Measurements from ENCODE around the gene EXOC2.

EXOC2 gene

DNA sequence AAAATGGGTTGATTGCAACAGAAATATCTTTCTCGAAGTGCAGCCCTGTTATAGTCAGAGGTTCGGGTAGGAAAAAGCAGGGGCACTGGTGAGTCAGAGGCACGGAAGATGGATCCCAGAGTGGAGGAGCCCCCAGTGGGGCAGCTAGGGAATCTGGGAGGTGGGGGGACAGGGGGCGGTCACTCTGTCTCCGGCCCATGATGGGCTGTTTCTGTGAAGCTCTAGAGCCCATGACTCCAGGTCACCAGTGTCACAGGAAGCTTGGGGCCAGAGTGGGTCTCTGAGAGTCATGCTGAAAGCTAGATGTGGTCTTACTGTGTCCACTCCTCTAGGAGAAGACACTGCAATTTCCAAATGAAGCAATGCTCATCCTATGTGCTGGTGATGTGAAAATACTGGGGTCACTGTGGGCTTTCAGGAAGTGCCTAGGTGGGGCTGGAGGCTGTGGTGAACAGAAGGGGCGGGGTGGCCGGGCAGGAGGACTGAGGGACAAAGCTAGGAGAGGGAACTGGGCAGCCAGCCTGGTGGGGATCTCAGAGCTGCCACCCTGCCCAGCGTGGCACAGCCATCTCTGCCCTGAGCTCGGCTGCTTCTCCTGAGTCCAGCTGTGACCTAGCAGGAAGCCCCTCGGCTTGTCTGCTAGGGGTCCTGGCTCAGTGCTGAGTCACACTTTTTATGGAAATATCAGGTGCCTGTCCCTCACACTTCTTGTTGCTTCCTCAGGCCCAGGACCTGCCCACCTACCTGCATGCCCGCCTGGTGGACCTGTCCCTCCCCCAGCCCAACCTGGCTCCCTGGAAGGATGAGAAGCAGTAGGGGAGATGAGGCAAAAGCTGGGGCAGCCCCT is 247.1 kb downstream of the EXOC2 start:
- intact Hi-C loops (cut with DNase I), result no loop called here

DNA sequence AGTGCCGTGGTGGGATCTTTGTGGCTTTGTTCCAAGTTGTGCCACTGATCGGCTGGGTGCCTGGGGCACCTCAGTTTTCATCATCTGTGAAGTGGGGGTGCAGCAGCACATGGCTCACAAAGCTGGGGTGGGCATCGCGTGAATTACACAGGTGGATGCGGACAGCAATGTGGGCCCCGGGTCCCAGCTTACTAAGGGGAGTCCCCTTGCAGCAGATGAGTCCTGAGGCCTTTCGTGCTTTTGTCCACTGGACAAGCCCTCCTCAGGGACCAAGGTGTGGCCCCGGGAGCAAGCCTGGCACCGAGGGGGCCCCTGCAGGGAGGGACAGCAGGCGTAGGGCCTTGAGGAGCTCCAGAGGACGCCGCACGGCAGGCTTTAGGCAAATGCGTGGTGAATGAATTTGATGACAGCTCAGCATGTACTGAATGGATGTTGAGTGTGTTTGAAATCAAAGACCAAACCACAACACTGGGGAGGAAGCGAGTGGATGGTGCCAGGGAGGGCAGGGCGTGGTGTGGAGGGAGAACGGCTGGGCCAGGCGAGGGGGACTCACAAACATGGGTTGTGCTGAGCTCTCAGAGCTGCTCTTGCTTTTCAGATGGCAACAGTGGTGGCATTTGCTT is 248.2 kb downstream of the EXOC2 start:
- DNase-seq, result peak in 1 of 42 donors; percentile 33
- intact Hi-C loops (cut with DNase I), result no loop called here

More for the DNA sequence above, 247.1 kb downstream of the EXOC2 start:
- peak in 5 of 42 donors; percentile 3 to 26 (median 16) for DNase-seq

- intact Hi-C loops (cut with DNase I), result no loop called here
- DNase-seq, result peak in 1 of 42 donors; percentile 34
Observed at GRCh38 chr6:443621-444159, 249.2 kb downstream of the EXOC2 start.

GRCh38 chr6:441126-441920 is 251.6 kb downstream of the EXOC2 start:
- DNase-seq, result peak in 1 of 42 donors; percentile 23
- intact Hi-C loops (cut with DNase I), result no loop called here

DNA sequence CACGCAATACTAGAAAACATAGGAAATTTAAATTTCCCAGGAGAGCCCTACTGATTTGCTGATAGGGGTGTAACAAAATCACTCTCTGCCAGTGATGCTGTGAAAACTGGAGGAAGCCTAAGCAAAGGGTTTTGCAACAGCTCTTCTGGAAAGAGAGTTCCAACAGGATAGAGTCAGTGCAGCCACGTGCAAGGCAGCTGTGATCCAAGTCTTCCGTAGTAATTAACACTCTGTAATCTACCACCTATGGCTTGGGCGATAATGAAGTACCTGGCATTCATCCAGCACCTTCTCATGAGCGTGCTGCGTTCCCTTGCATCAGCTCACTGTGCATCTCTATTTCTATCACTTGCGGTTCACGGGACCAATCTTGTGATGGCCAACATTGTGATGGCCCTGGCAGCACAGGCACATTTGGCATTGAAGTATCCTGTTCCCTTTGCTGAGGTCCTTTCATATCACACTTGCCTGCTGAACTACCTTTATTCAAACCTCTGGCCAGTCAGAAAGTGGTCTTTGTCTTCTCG is 253.2 kb downstream of the EXOC2 start:
- DNase-seq, result no peak
- intact Hi-C loops (cut with DNase I), result no loop called here

DNA sequence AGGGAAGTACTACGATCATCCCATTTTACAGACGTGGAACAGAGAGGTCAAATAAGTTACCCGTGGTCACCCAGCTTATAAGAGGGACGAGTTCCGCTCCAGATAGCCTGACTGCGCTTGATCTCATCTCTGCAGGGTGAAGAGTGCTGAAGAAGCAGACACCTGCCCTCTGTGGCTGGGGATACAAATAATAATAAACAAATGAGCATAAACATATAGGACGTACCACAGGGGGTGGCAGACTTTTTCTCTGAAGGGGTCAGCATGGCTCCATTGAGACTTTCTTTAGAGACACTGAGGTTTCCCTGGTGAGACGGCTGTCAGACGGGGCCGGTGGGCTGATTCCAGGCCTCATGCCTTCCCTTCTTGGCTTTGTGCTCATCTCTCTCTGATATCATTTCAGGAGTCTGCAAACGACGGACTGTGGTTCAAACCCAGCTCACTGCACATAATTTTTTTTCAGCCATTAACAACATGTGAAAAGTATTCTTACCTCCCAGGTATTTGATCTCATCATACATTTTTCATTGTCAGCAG is 254.2 kb downstream of the EXOC2 start:
- intact Hi-C loops (cut with DNase I), result no loop called here
- DNase-seq, result no peak

DNA sequence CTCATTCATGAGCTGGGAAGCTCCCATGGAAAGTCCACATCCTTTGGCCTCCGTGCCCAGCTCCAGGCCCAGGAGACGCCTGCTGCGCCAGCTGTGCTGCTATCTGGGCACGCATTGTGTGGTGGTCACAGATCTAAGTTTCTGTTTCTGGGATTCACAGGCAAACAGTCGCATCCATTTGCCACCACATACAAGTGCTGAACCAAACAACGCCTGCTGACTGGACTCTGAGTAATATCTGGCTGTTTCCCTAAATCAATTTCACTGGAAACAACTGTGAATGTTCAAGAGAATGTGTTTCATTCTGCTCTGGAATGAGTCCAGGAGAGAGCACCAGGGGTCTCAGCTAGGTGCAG is 255.9 kb downstream of the EXOC2 start:
- peak in 11 of 42 donors; percentile 8 to 46 (median 17) for DNase-seq
- intact Hi-C loops (cut with DNase I), result no loop called here

DNA sequence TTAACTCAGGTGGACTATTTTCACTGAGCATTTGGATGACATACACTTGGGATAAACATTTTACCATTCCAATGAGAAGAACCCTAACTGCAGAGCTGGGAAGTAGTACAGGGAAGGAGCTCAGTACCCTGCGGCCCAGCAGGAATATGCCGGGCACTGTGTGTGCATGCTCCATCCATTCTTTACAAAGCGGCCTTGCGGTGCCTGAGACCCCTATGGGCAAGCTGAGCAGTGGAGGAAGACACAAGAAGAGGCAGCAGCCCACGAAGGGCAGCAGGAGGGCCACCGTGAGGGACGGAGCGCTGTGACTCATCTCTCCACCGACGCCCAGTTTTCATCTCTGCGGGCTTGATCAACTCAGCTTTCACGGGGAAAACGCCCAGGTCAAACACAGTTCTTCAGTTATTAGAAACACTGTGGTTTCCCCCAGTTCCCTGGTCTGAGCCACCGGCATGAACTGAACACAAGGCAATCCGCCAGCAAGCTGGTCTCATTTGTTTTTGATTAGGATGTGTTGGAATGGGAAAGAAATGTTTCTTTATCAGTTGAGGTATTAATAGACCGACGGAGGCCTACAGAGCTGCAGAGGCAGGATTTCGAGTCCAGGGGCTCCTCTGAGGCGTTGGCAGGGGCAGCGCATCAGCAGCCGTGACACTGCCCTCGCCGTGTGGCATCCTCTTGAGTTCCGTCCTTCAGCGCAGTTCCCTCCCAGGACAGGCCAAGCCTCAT is 256.5 kb downstream of the EXOC2 start:
- DNase-seq, result no peak
- intact Hi-C loops (cut with DNase I), result no loop called here

- intact Hi-C loops (cut with DNase I), result no loop called here
- no peak for DNase-seq
Observed at GRCh38 chr6:435441-436307, 257.3 kb downstream of the EXOC2 start.
